Endothelial cell of umbilical vein (primary cell): ENCODE measurements around the gene TSC22D1. TPM values are rescaled to one million over a fixed set of nuclear protein-coding genes. Genes with fewer than 3 reads are reported as not detected.

ENCODE experiments used
- BruUV-seq: library from RNA; stranded (reverse); fragments of 400-500 nt; replicated peaks from 2 replicates; lab custom pipeline; 2021; lab: Mats Ljungman, UMichigan
- CTCF ChIA-PET: fragments of 300-600, 350-600 bp; sonication (Branson Sonifier 250); formaldehyde crosslinking; loops from one replicate; lab custom pipeline; 2021; ENCODE audit warnings: antibody characterized with exemption, inconsistent platforms; lab: Charles Lee
- POLR2A ChIA-PET: fragments of 300-600, 350-600 bp; sonication (Branson Sonifier 250); formaldehyde crosslinking; loops from one replicate; lab custom pipeline; 2021; ENCODE audit warnings: antibody characterized with exemption, inconsistent platforms; lab: Charles Lee
- DNase-seq: peaks from one replicate; pipeline ENCODE4 v3.0.0-alpha.2; 2011; ENCODE audit warnings: low read depth, low spot score
- FAIRE-seq: peaks from 2 replicates; lab custom pipeline; 2011; peaks lifted over from hg19 to GRCh38; lab: Jason Lieb, UNC
- H2AFZ ChIP-seq: 2 replicates; pipeline ENCODE4 v1.6.0; 2012; ENCODE audit warnings: low read depth, low read length, control low read depth, inconsistent platforms
- H3K27ac ChIP-seq: 2 replicates; pipeline ENCODE4 v1.5.1; 2011; ENCODE audit warnings: low read depth, mild to moderate bottlenecking, control low read depth, low read length, moderate library complexity; ENCODE audit not compliant: insufficient read depth
- H3K27me3 ChIP-seq, 2 experiments: 2 replicates each; pipeline versions ENCODE4 v1.6.0 to v1.6.1; 2011; ENCODE audit warnings: low read length in 2 of 2, mixed read lengths in 1 of 2; ENCODE audit not compliant: control insufficient read depth in 2 of 2, insufficient read depth in 2 of 2
- H3K36me3 ChIP-seq, 2 experiments: 2 replicates in 1 of 2; 3 replicates in 1 of 2; pipeline ENCODE4 v1.5.1; 2011; ENCODE audit warnings: low read length in 2 of 2, mild to moderate bottlenecking in 1 of 2, moderate library complexity in 1 of 2; ENCODE audit not compliant: control insufficient read depth in 2 of 2, insufficient read depth in 2 of 2; ENCODE audit errors: extremely low read depth in 1 of 2
- H3K4me1 ChIP-seq: 3 replicates; pipeline ENCODE4 v1.5.1; 2011; ENCODE audit warnings: mild to moderate bottlenecking, low read length; ENCODE audit not compliant: control insufficient read depth, insufficient read depth; ENCODE audit errors: extremely low read depth
- H3K4me2 ChIP-seq: 2 replicates; pipeline ENCODE4 v1.6.1; 2011; ENCODE audit warnings: low read length, control low read depth, mixed read lengths; ENCODE audit not compliant: insufficient read depth
- H3K4me3 ChIP-seq, 3 experiments: fragments of 200-600 bp in 1 of 3; sonication (generic), shearing (Covaris generic) in 1 of 3; replicated peaks in 1 of 3; 2 replicates each; pipeline ENCODE4 v1.5.1; 2011 to 2016; ENCODE audit warnings: control low read depth in 3 of 3, low read length in 3 of 3, mild to moderate bottlenecking in 2 of 3, inconsistent platforms in 1 of 3, low read depth in 1 of 3, moderate library complexity in 1 of 3; ENCODE audit not compliant: insufficient read depth in 1 of 3
- H3K79me2 ChIP-seq: 2 replicates; pipeline ENCODE4 v1.6.0; 2012; ENCODE audit warnings: low read length, inconsistent platforms; ENCODE audit not compliant: control insufficient read depth, insufficient read depth
- H3K9ac ChIP-seq: replicated peaks from 2 replicates; pipeline ENCODE3; 2011; ENCODE audit warnings: low read length, control low read depth; ENCODE audit not compliant: insufficient read depth; ENCODE audit errors: extremely low read depth
- H3K9me1 ChIP-seq: replicated peaks from 3 replicates; pipeline ENCODE4 v1.6.0; 2011; ENCODE audit warnings: mild to moderate bottlenecking, low read length; ENCODE audit not compliant: control insufficient read depth, insufficient read depth; ENCODE audit errors: extremely low read depth
- H3K9me3 ChIP-seq: replicated peaks from 2 replicates; pipeline ENCODE4 v1.5.1; 2012; ENCODE audit warnings: low read length, inconsistent platforms; ENCODE audit not compliant: control insufficient read depth, insufficient read depth
- H4K20me1 ChIP-seq: replicated peaks from 2 replicates; pipeline ENCODE3; 2011; ENCODE audit warnings: mild to moderate bottlenecking, low read length; ENCODE audit not compliant: control insufficient read depth, insufficient read depth; ENCODE audit errors: extremely low read depth
- CTCF ChIP-seq, 2 donors: IDR thresholded peaks; 1 replicate in 1 of 2; 2 replicates in 1 of 2; pipeline ENCODE4 v1.5.1; 2011; ENCODE audit warnings: low read length in 2 of 2, mild to moderate bottlenecking in 2 of 2, moderate library complexity in 2 of 2, control low read depth in 1 of 2, inconsistent platforms in 1 of 2, low read depth in 1 of 2; ENCODE audit not compliant: insufficient read depth in 1 of 2; ENCODE audit errors: extremely low read depth in 1 of 2
- EZH2 ChIP-seq: IDR thresholded peaks from 2 replicates; pipeline ENCODE4 v1.6.1; 2012; ENCODE audit warnings: borderline replicate concordance, low read depth, mild to moderate bottlenecking, moderate library complexity, low read length, inconsistent platforms; ENCODE audit not compliant: severe bottlenecking
- FOS ChIP-seq: IDR thresholded peaks from 2 replicates; pipeline ENCODE4 v1.6.1; 2011; ENCODE audit warnings: mild to moderate bottlenecking, low read length, moderate library complexity, borderline replicate concordance; ENCODE audit not compliant: insufficient read depth
- GATA2 ChIP-seq: IDR thresholded peaks from 2 replicates; pipeline ENCODE4 v1.7.0; 2011; ENCODE audit warnings: low read depth, mild to moderate bottlenecking, moderate library complexity, mixed read lengths, low read length; ENCODE audit not compliant: insufficient read length, insufficient read depth
- JUN ChIP-seq: IDR thresholded peaks from 2 replicates; pipeline ENCODE4 v1.6.1; 2011; ENCODE audit warnings: borderline replicate concordance, low read depth; ENCODE audit not compliant: insufficient read length, insufficient read depth
- MAX ChIP-seq: IDR thresholded peaks from 2 replicates; pipeline ENCODE4 v1.6.1; 2011; ENCODE audit not compliant: insufficient read depth, insufficient read length
- MYC ChIP-seq: IDR thresholded peaks from one replicate; pipeline ENCODE4 v1.6.1; 2011; ENCODE audit warnings: mild to moderate bottlenecking, low read depth, low read length
- POLR2A ChIP-seq: IDR thresholded peaks from 2 replicates; pipeline ENCODE4 v1.6.1; 2012; ENCODE audit warnings: low read depth, mild to moderate bottlenecking, control low read depth, low read length
- POLR2AphosphoS5 ChIP-seq: IDR thresholded peaks from 2 replicates; pipeline ENCODE4 v1.6.1; 2012; ENCODE audit warnings: low read depth, mild to moderate bottlenecking, control low read depth, low read length, moderate library complexity; ENCODE audit not compliant: insufficient read depth
- dilution Hi-C: fragments of 300-500 bp; cut with MboI; formaldehyde crosslinking; loops from one replicate; pipeline ENCODE4 v1.15.0; 2019; ENCODE audit warnings: low sequenced_read_pairs; ENCODE audit not compliant: extremely low pct_ligation_motif_present
- intact Hi-C: fragments of 100-400 bp; cut with micrococcal nuclease; formaldehyde crosslinking; loops from one replicate; pipeline ENCODE4 v1.10.0; 2022
- polyA plus RNA-seq, 4 experiments: library from polyadenylated mRNA; depleted of rRNA in 3 of 4; stranded (reverse) in 3 of 4; unstranded in 1 of 4; fragments of >200 nt; gene quantifications; 2 replicates each; pipeline versions ENCODE4 v1.2.1 to v1.2.3, GENCODE V29; 2011 to 2012; ENCODE audit warnings: missing spikeins in 1 of 4
- total RNA-seq: library from RNA; stranded (reverse); gene quantifications from 2 replicates; pipeline ENCODE4 v1.2.3, GENCODE V29; 2021

TSC22D1 gene
- total and polyA plus RNA-seq, 2 donors (not counting 3 experiments of a cell fraction or from before 2014, with no cell fraction given) = 47.7 to 51.8 TPM

- H3K27me3 ChIP-seq = no peaks in the 10 kb centered on the region
- no peak overlapping the region for H3K9ac ChIP-seq
- CTCF ChIA-PET = interaction anchor here (1.1 to 1.6 kb wide), 3 partner anchors 9 to 50 kb away, joined by 3 to 8 read pairs (median 3); no protein-coding TSS in a partner anchor
- H3K4me1 ChIP-seq = no peaks in the 10 kb centered on the region
- dilution Hi-C loops = no loop called here
- H3K4me2 ChIP-seq = no peak overlapping the region
- H3K79me2 ChIP-seq = no peaks in the 10 kb centered on the region
- no peak overlapping the region for H2AFZ ChIP-seq
- DNase-seq (no peak), FAIRE-seq (no peak)
- H4K20me1 ChIP-seq = no peaks in the 10 kb centered on the region
- no peak overlapping the region for H3K27ac ChIP-seq
- intact Hi-C loops = no loop called here
- H3K36me3 ChIP-seq = no peaks in the 10 kb centered on the region
- TF ChIP-seq MAX (no peak), CTCF (IDR thresholded peaks at IDR 0.05; ENCODE audit: extremely low read depth in 1 of 2, insufficient read depth in 1 of 2, low read depth in 1 of 2, low read length in 2 of 2) (no peak), FOS (no peak), EZH2 (no peak), JUN (no peak)
- no peaks in the 10 kb centered on the region for H3K9me3 ChIP-seq
- BruUV-seq = no TSS peak
- POLR2A ChIA-PET = no interaction called here
- H3K9me1 ChIP-seq = no peaks in the 10 kb centered on the region
- H3K4me3 ChIP-seq = no peak overlapping the region
These were observed 191.4 kb downstream of the TSC22D1 start for GRCh38 chr13:44384778-44385177.

GRCh38 chr13:44383945-44384344 lies 192.2 kb downstream of the TSC22D1 start:
- no peak overlapping the region for H3K4me3 ChIP-seq
- DNase-seq (no peak), FAIRE-seq (no peak)
- intact Hi-C loops = no loop called here
- TF ChIP-seq EZH2 (no peak), CTCF (IDR thresholded peaks at IDR 0.05; ENCODE audit: extremely low read depth in 1 of 2, insufficient read depth in 1 of 2, low read depth in 1 of 2, low read length in 2 of 2) (no peak), POLR2AphosphoS5 (no peak), JUN (no peak), GATA2 (no peak), MAX (no peak), POLR2A (no peak), MYC (no peak), FOS (no peak)
- H2AFZ ChIP-seq = no peak overlapping the region
- H3K9me3 ChIP-seq = no peaks in the 10 kb centered on the region
- H3K4me2 ChIP-seq = no peak overlapping the region
- H3K79me2 ChIP-seq = no peaks in the 10 kb centered on the region
- no peaks in the 10 kb centered on the region for H3K4me1 ChIP-seq
- H3K36me3 ChIP-seq = no peaks in the 10 kb centered on the region
- BruUV-seq = no TSS peak
- no peaks in the 10 kb centered on the region for H3K27me3 ChIP-seq
- H3K9ac ChIP-seq = no peak overlapping the region
- ChIA-PET CTCF (interaction anchor here (0.5 to 1.6 kb wide), 4 partner anchors 8 to 336 kb away, joined by 3 to 8 read pairs (median 6); no protein-coding TSS in a partner anchor), POLR2A (no interaction called here)
- no peak overlapping the region for H3K27ac ChIP-seq
- dilution Hi-C loops = no loop called here
- no peaks in the 10 kb centered on the region for H3K9me1 ChIP-seq
- H4K20me1 ChIP-seq = no peaks in the 10 kb centered on the region
